ENCODE results near the gene NEDD9.

GRCh38 chr6:11242711-11243110 lies 10.2 kb upstream of the NEDD9 start:
- no peak for TF ChIP-seq POLR2AphosphoS5 (IDR thresholded peaks at IDR 0.05; ENCODE audit: low read depth, low read length)
- TF ChIP-seq CHD2 (IDR thresholded peaks at IDR 0.05; ENCODE audit: low read length, partially characterized antibody): no peak
- TF ChIP-seq SMC3 (IDR thresholded peaks at IDR 0.05; ENCODE audit: low read depth, low read length): no peak
- TF ChIP-seq, protein P1, sequence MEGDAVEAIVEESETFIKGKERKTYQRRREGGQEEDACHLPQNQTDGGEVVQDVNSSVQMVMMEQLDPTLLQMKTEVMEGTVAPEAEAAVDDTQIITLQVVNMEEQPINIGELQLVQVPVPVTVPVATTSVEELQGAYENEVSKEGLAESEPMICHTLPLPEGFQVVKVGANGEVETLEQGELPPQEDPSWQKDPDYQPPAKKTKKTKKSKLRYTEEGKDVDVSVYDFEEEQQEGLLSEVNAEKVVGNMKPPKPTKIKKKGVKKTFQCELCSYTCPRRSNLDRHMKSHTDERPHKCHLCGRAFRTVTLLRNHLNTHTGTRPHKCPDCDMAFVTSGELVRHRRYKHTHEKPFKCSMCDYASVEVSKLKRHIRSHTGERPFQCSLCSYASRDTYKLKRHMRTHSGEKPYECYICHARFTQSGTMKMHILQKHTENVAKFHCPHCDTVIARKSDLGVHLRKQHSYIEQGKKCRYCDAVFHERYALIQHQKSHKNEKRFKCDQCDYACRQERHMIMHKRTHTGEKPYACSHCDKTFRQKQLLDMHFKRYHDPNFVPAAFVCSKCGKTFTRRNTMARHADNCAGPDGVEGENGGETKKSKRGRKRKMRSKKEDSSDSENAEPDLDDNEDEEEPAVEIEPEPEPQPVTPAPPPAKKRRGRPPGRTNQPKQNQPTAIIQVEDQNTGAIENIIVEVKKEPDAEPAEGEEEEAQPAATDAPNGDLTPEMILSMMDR (IDR thresholded peaks at IDR 0.05): no peak
- no peak for TF ChIP-seq TAF1 (IDR thresholded peaks at IDR 0.05; ENCODE audit: borderline replicate concordance, low read depth, low read length)
- TF ChIP-seq GATA2 (CRISPR knock-in tag; IDR thresholded peaks at IDR 0.05): no peak
- TF ChIP-seq RAD21 (IDR thresholded peaks at IDR 0.05; ENCODE audit: low read length): no peak
- no peak for TF ChIP-seq RCOR1 (IDR thresholded peaks at IDR 0.05; ENCODE audit: low read length)
- no peak for TF ChIP-seq JUND (IDR thresholded peaks at IDR 0.05)
